ENCODE data around the gene TCTN3.
"Not testable (repeated sequence)": the region's sequence is repeated elsewhere in the genome, so short reads cannot be mapped to it uniquely, and the experiment has no call there.

Gene TCTN3

GRCh38 chr10:95693668-95694534 lies at the start of gene TCTN3:
TSS of gene TCTN3 (minus strand) at chr10:95693927. CDS start at chr10:95693899, 28 bp downstream.
- Histone ChIP-seq H3K9ac (ENCODE audit: low read length) (peak within 1 kb of the TSS; percentile 91), H3K4me3 (ENCODE audit: low read length) (peak within 1 kb of the TSS; percentile 96), H3K27me3 (ENCODE audit: control insufficient read depth, insufficient read depth, low read length) (no peaks in the 10 kb centered on the region), H3K36me3 (ENCODE audit: control insufficient read depth, insufficient read depth, low read length) (no peaks in the 10 kb centered on the region), H3K4me1 (ENCODE audit: control insufficient read depth, insufficient read depth, low read length) (peaks cover 6% of the 10 kb centered on the region), H3K9me3 (ENCODE audit: control insufficient read depth, low read length) (no peaks in the 10 kb centered on the region)

GRCh38 chr10:95742962-95743535 lies 49.3 kb upstream of the TCTN3 start:
- Histone ChIP-seq H3K4me3 (ENCODE audit: low read length) (no peak overlapping the region), H3K9me3 (ENCODE audit: control insufficient read depth, low read length) (no peaks in the 10 kb centered on the region), H3K36me3 (ENCODE audit: control insufficient read depth, insufficient read depth, low read length) (no peaks in the 10 kb centered on the region), H3K27me3 (ENCODE audit: control insufficient read depth, insufficient read depth, low read length) (no peaks in the 10 kb centered on the region), H3K9ac (ENCODE audit: low read length) (no peak overlapping the region), H3K4me1 (ENCODE audit: control insufficient read depth, insufficient read depth, low read length) (peaks cover 9% of the 10 kb centered on the region)

- Histone ChIP-seq H3K4me3 (ENCODE audit: low read length) (no peak overlapping the region), H3K9me3 (ENCODE audit: control insufficient read depth, low read length) (no peaks in the 10 kb centered on the region), H3K9ac (ENCODE audit: low read length) (no peak overlapping the region), H3K36me3 (ENCODE audit: control insufficient read depth, insufficient read depth, low read length) (no peaks in the 10 kb centered on the region), H3K27me3 (ENCODE audit: control insufficient read depth, insufficient read depth, low read length) (no peaks in the 10 kb centered on the region), H3K4me1 (ENCODE audit: control insufficient read depth, insufficient read depth, low read length) (peaks cover 9% of the 10 kb centered on the region)
Observed at GRCh38 chr10:95742485-95742884, 48.8 kb upstream of the TCTN3 start.

GRCh38 chr10:95741807-95742467 lies 48.2 kb upstream of the TCTN3 start:
- no peaks in the 10 kb centered on the region for H3K9me3 ChIP-seq (ENCODE audit: control insufficient read depth, low read length)
- H3K4me1 ChIP-seq (ENCODE audit: control insufficient read depth, insufficient read depth, low read length), result peaks cover 9% of the 10 kb centered on the region
- H3K36me3 ChIP-seq (ENCODE audit: control insufficient read depth, insufficient read depth, low read length), result no peaks in the 10 kb centered on the region
- H3K4me3 ChIP-seq (ENCODE audit: low read length), result no peak overlapping the region
- H3K9ac ChIP-seq (ENCODE audit: low read length), result no peak overlapping the region
- H3K27me3 ChIP-seq (ENCODE audit: control insufficient read depth, insufficient read depth, low read length), result no peaks in the 10 kb centered on the region

GRCh38 chr10:95739056-95739455 lies 45.3 kb upstream of the TCTN3 start:
- H3K4me1 ChIP-seq (ENCODE audit: control insufficient read depth, insufficient read depth, low read length), result peaks cover 9% of the 10 kb centered on the region
- H3K9ac ChIP-seq (ENCODE audit: low read length), result no peak overlapping the region
- H3K27me3 ChIP-seq (ENCODE audit: control insufficient read depth, insufficient read depth, low read length), result no peaks in the 10 kb centered on the region
- no peaks in the 10 kb centered on the region for H3K36me3 ChIP-seq (ENCODE audit: control insufficient read depth, insufficient read depth, low read length)
- H3K4me3 ChIP-seq (ENCODE audit: low read length), result no peak overlapping the region
- H3K9me3 ChIP-seq (ENCODE audit: control insufficient read depth, low read length), result no peaks in the 10 kb centered on the region

GRCh38 chr10:95732907-95733306 lies 39.2 kb upstream of the TCTN3 start:
- H3K9ac ChIP-seq (ENCODE audit: low read length); H3K4me3 ChIP-seq (ENCODE audit: low read length); H3K27me3 ChIP-seq (ENCODE audit: control insufficient read depth, insufficient read depth, low read length); H3K4me1 ChIP-seq (ENCODE audit: control insufficient read depth, insufficient read depth, low read length); H3K36me3 ChIP-seq (ENCODE audit: control insufficient read depth, insufficient read depth, low read length); H3K9me3 ChIP-seq (ENCODE audit: control insufficient read depth, low read length): not testable (repeated sequence)

- no peaks in the 10 kb centered on the region for H3K36me3 ChIP-seq (ENCODE audit: control insufficient read depth, insufficient read depth, low read length)
- no peaks in the 10 kb centered on the region for H3K27me3 ChIP-seq (ENCODE audit: control insufficient read depth, insufficient read depth, low read length)
- H3K4me1 ChIP-seq (ENCODE audit: control insufficient read depth, insufficient read depth, low read length), result no peaks in the 10 kb centered on the region
- no peaks in the 10 kb centered on the region for H3K9me3 ChIP-seq (ENCODE audit: control insufficient read depth, low read length)
- H3K4me3 ChIP-seq (ENCODE audit: low read length), result no peak overlapping the region
- H3K9ac ChIP-seq (ENCODE audit: low read length), result no peak overlapping the region
Observed at GRCh38 chr10:95730233-95730632, 36.5 kb upstream of the TCTN3 start.

GRCh38 chr10:95729323-95730055 lies 35.8 kb upstream of the TCTN3 start:
- no peaks in the 10 kb centered on the region for H3K4me1 ChIP-seq (ENCODE audit: control insufficient read depth, insufficient read depth, low read length)
- no peaks in the 10 kb centered on the region for H3K36me3 ChIP-seq (ENCODE audit: control insufficient read depth, insufficient read depth, low read length)
- H3K4me3 ChIP-seq (ENCODE audit: low read length), result no peak overlapping the region
- H3K27me3 ChIP-seq (ENCODE audit: control insufficient read depth, insufficient read depth, low read length), result no peaks in the 10 kb centered on the region
- no peak overlapping the region for H3K9ac ChIP-seq (ENCODE audit: low read length)
- no peaks in the 10 kb centered on the region for H3K9me3 ChIP-seq (ENCODE audit: control insufficient read depth, low read length)

- H3K9ac ChIP-seq (ENCODE audit: low read length), result no peak overlapping the region
- no peaks in the 10 kb centered on the region for H3K27me3 ChIP-seq (ENCODE audit: control insufficient read depth, insufficient read depth, low read length)
- no peaks in the 10 kb centered on the region for H3K36me3 ChIP-seq (ENCODE audit: control insufficient read depth, insufficient read depth, low read length)
- H3K4me3 ChIP-seq (ENCODE audit: low read length), result no peak overlapping the region
- no peaks in the 10 kb centered on the region for H3K9me3 ChIP-seq (ENCODE audit: control insufficient read depth, low read length)
- no peaks in the 10 kb centered on the region for H3K4me1 ChIP-seq (ENCODE audit: control insufficient read depth, insufficient read depth, low read length)
Observed at GRCh38 chr10:95728526-95728925, 34.8 kb upstream of the TCTN3 start.

- not testable (repeated sequence) for H3K4me1 ChIP-seq (ENCODE audit: control insufficient read depth, insufficient read depth, low read length); H3K36me3 ChIP-seq (ENCODE audit: control insufficient read depth, insufficient read depth, low read length); H3K27me3 ChIP-seq (ENCODE audit: control insufficient read depth, insufficient read depth, low read length); H3K9ac ChIP-seq (ENCODE audit: low read length); H3K4me3 ChIP-seq (ENCODE audit: low read length); H3K9me3 ChIP-seq (ENCODE audit: control insufficient read depth, low read length)
Observed at GRCh38 chr10:95722496-95722895, 28.8 kb upstream of the TCTN3 start.

GRCh38 chr10:95720745-95721144 lies 27.0 kb upstream of the TCTN3 start:
- H3K27me3 ChIP-seq (ENCODE audit: control insufficient read depth, insufficient read depth, low read length); H3K9me3 ChIP-seq (ENCODE audit: control insufficient read depth, low read length); H3K36me3 ChIP-seq (ENCODE audit: control insufficient read depth, insufficient read depth, low read length); H3K4me3 ChIP-seq (ENCODE audit: low read length); H3K9ac ChIP-seq (ENCODE audit: low read length); H3K4me1 ChIP-seq (ENCODE audit: control insufficient read depth, insufficient read depth, low read length): not testable (repeated sequence)

GRCh38 chr10:95716866-95717265 lies 23.1 kb upstream of the TCTN3 start:
- Histone ChIP-seq H3K9me3 (ENCODE audit: control insufficient read depth, low read length) (no peaks in the 10 kb centered on the region), H3K9ac (ENCODE audit: low read length) (no peak overlapping the region), H3K36me3 (ENCODE audit: control insufficient read depth, insufficient read depth, low read length) (no peaks in the 10 kb centered on the region), H3K27me3 (ENCODE audit: control insufficient read depth, insufficient read depth, low read length) (no peaks in the 10 kb centered on the region), H3K4me3 (ENCODE audit: low read length) (no peak overlapping the region), H3K4me1 (ENCODE audit: control insufficient read depth, insufficient read depth, low read length) (no peaks in the 10 kb centered on the region)
